Keratinocyte (primary cell): ENCODE measurements around the gene MIPOL1. TPM values are rescaled to one million over a fixed set of nuclear protein-coding genes. Genes with fewer than 3 reads are reported as not detected.

ENCODE experiments used
- DNase-seq: peaks from one replicate; pipeline ENCODE4 v3.0.0-alpha.2; 2011; ENCODE audit warnings: low read depth, missing footprints, low spot score
- FAIRE-seq: peaks from 2 replicates; lab custom pipeline; 2011; peaks lifted over from hg19 to GRCh38; lab: Jason Lieb, UNC
- H2AFZ ChIP-seq: 2 replicates; pipeline ENCODE4 v1.6.0; 2012; ENCODE audit warnings: low read length, control low read depth, inconsistent platforms; ENCODE audit not compliant: control insufficient read depth
- H3K27ac ChIP-seq: 2 replicates; pipeline ENCODE4 v1.5.1; 2011; ENCODE audit warnings: low read length; ENCODE audit not compliant: control insufficient read depth, insufficient read depth
- H3K27me3 ChIP-seq: 3 replicates; pipeline ENCODE4 v1.6.0; 2011; ENCODE audit warnings: low read length; ENCODE audit not compliant: control insufficient read depth, insufficient read depth; ENCODE audit errors: extremely low read depth
- H3K36me3 ChIP-seq, 2 experiments: 2 replicates in 1 of 2; 3 replicates in 1 of 2; pipeline ENCODE4 v1.5.1; 2011; ENCODE audit warnings: low read length in 2 of 2, mild to moderate bottlenecking in 1 of 2; ENCODE audit not compliant: control insufficient read depth in 2 of 2, insufficient read depth in 2 of 2; ENCODE audit errors: extremely low read depth in 1 of 2
- H3K4me1 ChIP-seq: 3 replicates; pipeline ENCODE4 v1.5.1; 2011; ENCODE audit warnings: low read length; ENCODE audit not compliant: control insufficient read depth, insufficient read depth; ENCODE audit errors: extremely low read depth
- H3K4me2 ChIP-seq: 3 replicates; pipeline ENCODE4 v1.6.0; 2011; ENCODE audit warnings: low read depth, low read length; ENCODE audit not compliant: control insufficient read depth, insufficient read depth; ENCODE audit errors: extremely low read depth
- H3K4me3 ChIP-seq, 3 experiments: fragments of 200-600 bp in 1 of 3; sonication (generic) in 1 of 3; 2 replicates in 2 of 3; 3 replicates in 1 of 3; pipeline ENCODE4 v1.5.1; 2011 to 2016; ENCODE audit warnings: low read length in 3 of 3, mild to moderate bottlenecking in 3 of 3, control low read depth in 2 of 3, inconsistent platforms in 1 of 3, low read depth in 1 of 3, mixed read lengths in 1 of 3, mixed run types in 1 of 3, moderate library complexity in 1 of 3; ENCODE audit not compliant: control insufficient read depth in 2 of 3, insufficient read depth in 2 of 3; ENCODE audit errors: extremely low read depth in 1 of 3
- H3K79me2 ChIP-seq: 2 replicates; pipeline ENCODE4 v1.6.0; 2012; ENCODE audit warnings: low read length; ENCODE audit not compliant: control insufficient read depth, insufficient read depth
- H3K9ac ChIP-seq: 3 replicates; pipeline ENCODE4 v1.6.0; 2011; ENCODE audit warnings: low read length; ENCODE audit not compliant: control insufficient read depth, insufficient read depth; ENCODE audit errors: extremely low read depth
- H3K9me1 ChIP-seq: 3 replicates; pipeline ENCODE4 v1.6.0; 2011; ENCODE audit warnings: low read length; ENCODE audit not compliant: control insufficient read depth, insufficient read depth; ENCODE audit errors: extremely low read depth
- H3K9me3 ChIP-seq: 2 replicates; pipeline ENCODE4 v1.5.1; 2012; ENCODE audit warnings: low read depth, low read length; ENCODE audit not compliant: control insufficient read depth
- H4K20me1 ChIP-seq: 3 replicates; pipeline ENCODE4 v1.6.0; 2011; ENCODE audit warnings: low read length; ENCODE audit not compliant: control insufficient read depth, insufficient read depth; ENCODE audit errors: extremely low read depth
- CTCF ChIP-seq, 3 experiments: IDR thresholded peaks in 1 of 3; conservative IDR thresholded peaks in 1 of 3; optimal IDR thresholded peaks in 1 of 3; 2 replicates in 2 of 3; 3 replicates in 1 of 3; pipeline versions ENCODE3 to v1.5.1; 2011; ENCODE audit warnings: low read length in 3 of 3, mild to moderate bottlenecking in 3 of 3, moderate library complexity in 2 of 3, control low read depth in 1 of 3, inconsistent platforms in 1 of 3; ENCODE audit not compliant: insufficient read depth in 2 of 3; ENCODE audit errors: extremely low read depth in 1 of 3
- EZH2 ChIP-seq: IDR thresholded peaks from one replicate; pipeline ENCODE4 v1.6.1; 2012; ENCODE audit warnings: inconsistent platforms, mild to moderate bottlenecking, low read length, moderate library complexity
- dilution Hi-C: fragments of 300-500 bp; cut with MboI; formaldehyde crosslinking; loops from one replicate; pipeline ENCODE4 v1.7.0; 2020; ENCODE audit warnings: low sequenced_read_pairs; ENCODE audit not compliant: extremely low pct_ligation_motif_present
- polyA plus RNA-seq, 5 experiments: library from polyadenylated mRNA; depleted of rRNA in 3 of 5; stranded (reverse) in 3 of 5; stranded (forward) in 1 of 5; unstranded in 1 of 5; fragments of >200 nt; gene quantifications; 1 replicate in 1 of 5; 2 replicates in 3 of 5; 3 replicates in 1 of 5; pipeline versions ENCODE4 v1.2.1 to v1.2.3, GENCODE V29; 2011 to 2012; ENCODE audit warnings: missing spikeins in 2 of 5, low read depth in 1 of 5, low replicate concordance in 1 of 5

Gene MIPOL1
- polyA plus RNA-seq, 1 donor (not counting 4 experiments of a cell fraction or from before 2014, with no cell fraction given): 10.9 TPM

- dilution Hi-C loops: no loop called here
- Histone ChIP-seq H3K9me3 (no peaks in the 10 kb centered on the region), H3K27me3 (no peaks in the 10 kb centered on the region), H3K27ac (no peak overlapping the region), H4K20me1 (no peaks in the 10 kb centered on the region), H3K9me1 (no peaks in the 10 kb centered on the region), H3K4me2 (no peak overlapping the region), H2AFZ (no peak overlapping the region), H3K36me3 (no peaks in the 10 kb centered on the region), H3K9ac (no peak overlapping the region), H3K4me1 (no peaks in the 10 kb centered on the region), H3K79me2 (no peaks in the 10 kb centered on the region), H3K4me3 (no peak overlapping the region)
- no peak for TF ChIP-seq EZH2
- TF ChIP-seq CTCF (optimal IDR thresholded peaks at IDR 0.05 in 1 of 3, IDR thresholded peaks at IDR 0.05 in 1 of 3, conservative IDR thresholded peaks at IDR 0.05 in 1 of 3; ENCODE audit: extremely low read depth in 1 of 3, insufficient read depth in 2 of 3, low read length in 3 of 3): no peak
- no peak for DNase-seq
- FAIRE-seq: no peak
Observed at GRCh38 chr14:37363661-37364060, 165.9 kb downstream of the MIPOL1 start.

GRCh38 chr14:37369425-37369824, 171.7 kb downstream of the MIPOL1 start:
- TF ChIP-seq EZH2 (no peak), CTCF (optimal IDR thresholded peaks at IDR 0.05 in 1 of 3, IDR thresholded peaks at IDR 0.05 in 1 of 3, conservative IDR thresholded peaks at IDR 0.05 in 1 of 3; ENCODE audit: extremely low read depth in 1 of 3, insufficient read depth in 2 of 3, low read length in 3 of 3) (no peak)
- Histone ChIP-seq H3K4me3 (no peak overlapping the region), H3K4me2 (no peak overlapping the region), H4K20me1 (no peaks in the 10 kb centered on the region), H3K79me2 (no peaks in the 10 kb centered on the region), H3K36me3 (peaks cover 0 to 3% of the 10 kb centered on the region in 2 experiments), H3K9me1 (no peaks in the 10 kb centered on the region), H2AFZ (no peak overlapping the region), H3K4me1 (no peaks in the 10 kb centered on the region), H3K27me3 (no peaks in the 10 kb centered on the region), H3K9ac (no peak overlapping the region), H3K9me3 (no peaks in the 10 kb centered on the region), H3K27ac (no peak overlapping the region)
- dilution Hi-C loops: no loop called here
- DNase-seq (no peak), FAIRE-seq (no peak)
